ENCODE results near the gene GLIS2.
A peak's percentile ranks its signal among the peaks of the same experiment; 100 is the strongest.

The GLIS2 gene

DNA sequence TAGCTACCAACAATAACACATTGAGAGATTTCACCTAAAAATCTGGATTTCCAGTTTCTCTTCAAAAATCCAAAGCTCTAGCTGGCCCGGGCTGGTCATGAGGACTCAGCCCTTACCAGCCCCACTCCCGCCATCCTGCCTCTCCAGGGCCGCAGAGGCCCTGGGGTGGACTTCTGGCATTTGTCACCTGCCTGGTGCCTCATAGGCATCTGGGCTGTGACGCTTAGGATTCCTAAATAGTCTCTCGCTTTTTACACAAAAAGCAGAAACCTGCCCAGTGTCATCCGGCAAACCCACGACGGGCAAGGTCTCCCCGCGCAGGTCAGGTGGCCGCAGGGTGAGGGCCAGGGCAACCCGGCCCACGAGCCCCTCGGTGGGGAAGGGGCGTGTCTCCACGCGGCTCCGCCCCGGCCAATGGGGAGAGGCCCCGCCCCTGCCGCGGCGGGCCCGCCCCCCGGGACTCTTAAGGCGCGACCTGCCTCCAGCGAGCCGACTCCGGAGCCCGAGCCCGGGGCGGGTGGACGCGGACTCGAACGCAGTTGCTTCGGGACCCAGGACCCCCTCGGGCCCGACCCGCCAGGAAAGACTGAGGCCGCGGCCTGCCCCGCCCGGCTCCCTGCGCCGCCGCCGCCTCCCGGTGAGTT is 55.6 kb downstream of the GLIS2 start, which contains the start of gene VASN:
Gene VASN, plus strand, starts transcription at position 492 of the 644 bp plus-strand sequence. CDS start 9,030 bp downstream, outside the sequence.
- DNase-seq (ENCODE audit: low spot score): peak; percentile 94

DNA sequence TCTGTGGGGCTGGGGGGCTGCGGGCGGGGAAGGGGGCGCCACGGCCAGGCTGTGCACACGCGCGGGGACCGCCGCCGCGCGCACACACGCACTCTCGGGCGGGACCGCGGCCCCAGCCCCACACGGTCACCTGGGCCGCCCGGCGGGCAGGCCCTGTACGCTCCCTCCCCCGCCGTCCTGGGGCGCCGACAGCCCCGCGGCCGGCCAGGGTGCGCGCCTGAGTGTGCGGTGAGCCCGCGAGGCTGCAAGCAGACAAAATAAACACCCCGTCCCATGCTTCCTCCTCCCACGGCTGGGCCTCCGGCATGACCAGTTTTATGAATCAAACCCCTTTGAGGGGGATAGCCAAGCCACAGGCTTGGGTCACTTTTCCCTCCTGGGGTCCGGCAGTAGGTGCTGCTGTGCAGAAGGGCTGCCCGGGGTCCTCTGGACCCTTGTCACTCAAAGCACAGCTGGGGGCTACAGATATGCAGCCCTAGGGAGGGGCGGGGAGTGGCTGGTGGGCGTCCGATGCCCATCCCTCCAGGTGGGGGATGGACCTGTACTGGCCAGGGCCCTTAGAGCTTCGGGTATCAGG is 56.2 kb downstream of the GLIS2 start:
- no peak for DNase-seq (ENCODE audit: low spot score)

DNA sequence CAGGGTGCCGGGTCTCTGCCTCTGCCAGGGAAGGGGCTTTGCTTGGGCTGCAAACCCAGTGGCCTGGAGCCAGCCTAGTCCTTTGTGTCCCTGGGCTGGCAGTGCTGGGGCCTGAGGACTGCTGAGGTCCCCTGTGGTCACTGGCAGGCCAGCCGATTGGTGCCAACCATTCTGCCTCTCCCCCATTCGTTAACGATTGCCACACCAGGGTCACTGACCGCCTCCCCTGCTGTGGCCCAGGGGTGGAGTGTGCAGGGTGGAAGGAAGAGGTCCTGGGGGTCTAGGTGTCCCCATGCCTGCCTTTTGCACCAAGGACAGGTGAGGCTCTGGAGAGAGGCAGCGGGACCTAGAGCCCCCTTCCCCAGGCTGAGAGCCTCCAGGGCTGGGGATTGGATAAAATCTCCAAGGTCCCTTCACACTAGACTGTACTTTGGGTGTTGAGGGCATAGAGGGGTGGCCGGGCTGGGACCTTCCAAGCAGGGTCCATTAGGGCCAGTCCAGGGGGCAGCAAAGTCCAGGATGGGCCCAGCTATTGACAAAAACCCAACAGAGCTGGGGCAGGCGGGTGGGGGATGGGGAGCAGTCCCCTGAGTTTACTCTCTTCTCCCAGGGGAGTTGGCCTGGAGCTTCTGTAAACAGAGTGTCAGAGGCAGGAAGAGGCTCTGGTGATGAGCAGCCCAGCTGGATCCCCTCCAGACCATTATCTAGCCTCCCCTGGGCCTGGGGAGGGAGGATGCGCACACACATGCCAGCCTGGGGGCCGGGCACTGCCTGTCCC is 56.9 kb downstream of the GLIS2 start:
- DNase-seq (ENCODE audit: low spot score): peak; percentile 93

DNA sequence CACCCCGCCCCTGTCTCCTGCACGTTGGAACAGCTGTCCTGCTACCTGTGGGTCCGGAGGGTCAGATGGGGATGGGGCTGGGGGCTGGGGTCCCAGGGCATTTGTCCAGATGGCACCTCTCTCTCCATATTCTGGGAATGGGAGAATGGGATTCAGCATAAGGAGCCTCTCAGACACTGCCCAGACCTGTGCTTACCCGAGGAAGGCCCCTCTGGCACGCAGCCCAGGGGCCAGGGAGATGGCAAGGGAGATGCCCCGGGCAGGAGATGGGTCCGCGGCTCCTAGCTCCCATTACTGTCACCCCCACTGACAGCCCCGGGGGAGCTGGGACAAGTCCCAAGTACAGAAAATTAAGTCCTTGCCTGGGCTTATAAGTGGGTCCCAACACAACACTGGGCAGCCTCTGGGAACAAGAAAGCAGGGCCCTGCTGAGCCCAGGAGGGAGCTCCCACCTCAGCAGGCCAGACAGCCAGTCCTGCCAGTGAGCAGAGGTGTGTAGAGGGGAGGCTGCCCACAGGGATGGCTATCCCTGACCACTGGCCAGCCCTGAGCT is 57.6 kb downstream of the GLIS2 start:
- no peak for DNase-seq (ENCODE audit: low spot score)

DNA sequence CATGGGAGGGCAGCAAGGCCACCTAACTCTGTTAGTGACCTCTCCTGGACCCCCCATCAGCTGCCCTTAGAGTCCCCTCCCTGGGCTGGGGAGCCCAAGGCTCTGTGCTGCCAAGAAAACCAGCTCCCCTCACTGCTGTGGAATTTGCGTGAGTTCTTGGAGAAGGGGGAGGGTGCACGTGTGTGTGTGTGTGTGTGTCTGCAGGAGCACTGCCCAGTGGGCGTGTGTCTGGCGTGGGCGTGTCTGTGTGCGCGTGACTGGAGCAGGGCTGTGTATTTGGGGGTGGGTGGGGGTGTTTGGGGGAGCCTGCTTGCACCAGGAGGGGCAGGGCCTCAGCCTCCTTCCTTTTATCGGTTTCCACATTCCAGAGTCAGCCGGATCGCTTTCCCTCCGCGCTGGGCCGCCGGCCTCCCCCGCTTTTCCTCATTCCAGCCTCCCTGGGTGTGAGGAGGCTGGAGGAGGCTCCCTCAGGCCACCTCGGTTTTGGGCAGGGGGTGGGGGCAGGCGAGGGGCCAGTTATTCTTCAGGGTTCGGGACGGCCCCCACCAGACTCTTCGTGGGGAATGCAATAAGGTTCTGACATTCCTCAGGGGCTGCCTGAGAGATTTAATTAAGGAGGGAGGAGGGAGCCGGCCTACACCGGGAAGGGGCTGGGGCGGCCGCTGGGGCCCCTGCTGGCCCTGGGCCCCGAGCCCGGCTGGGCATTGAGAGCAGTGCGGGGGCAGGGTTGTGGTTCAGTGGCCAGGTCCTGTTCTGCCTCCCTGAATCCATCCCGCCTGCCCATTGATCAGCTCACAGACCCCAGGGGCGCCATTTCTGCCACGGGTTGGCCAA is 58.3 kb downstream of the GLIS2 start:
- DNase-seq (ENCODE audit: low spot score): no peak

DNA sequence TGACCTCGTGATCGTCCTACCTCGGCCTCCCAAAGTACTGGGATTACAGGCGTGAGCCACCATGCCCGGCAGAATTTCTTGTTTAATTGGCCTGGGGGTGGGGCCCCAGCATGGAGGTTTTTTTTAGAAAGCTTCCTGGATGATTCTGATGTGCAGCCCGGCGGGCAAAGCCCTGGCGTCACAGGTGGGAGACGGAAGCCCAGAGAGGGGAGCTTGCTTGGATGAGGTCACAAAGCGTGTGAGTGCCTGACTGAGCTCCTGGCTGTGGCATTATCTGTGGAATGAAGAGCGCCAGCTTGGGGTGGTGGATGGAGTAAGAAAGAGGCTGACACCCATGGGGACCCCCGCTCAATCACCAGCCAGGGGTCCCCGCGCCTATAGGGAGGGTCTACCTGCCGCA is 59.9 kb downstream of the GLIS2 start:
- no peak for DNase-seq (ENCODE audit: low spot score)

DNA sequence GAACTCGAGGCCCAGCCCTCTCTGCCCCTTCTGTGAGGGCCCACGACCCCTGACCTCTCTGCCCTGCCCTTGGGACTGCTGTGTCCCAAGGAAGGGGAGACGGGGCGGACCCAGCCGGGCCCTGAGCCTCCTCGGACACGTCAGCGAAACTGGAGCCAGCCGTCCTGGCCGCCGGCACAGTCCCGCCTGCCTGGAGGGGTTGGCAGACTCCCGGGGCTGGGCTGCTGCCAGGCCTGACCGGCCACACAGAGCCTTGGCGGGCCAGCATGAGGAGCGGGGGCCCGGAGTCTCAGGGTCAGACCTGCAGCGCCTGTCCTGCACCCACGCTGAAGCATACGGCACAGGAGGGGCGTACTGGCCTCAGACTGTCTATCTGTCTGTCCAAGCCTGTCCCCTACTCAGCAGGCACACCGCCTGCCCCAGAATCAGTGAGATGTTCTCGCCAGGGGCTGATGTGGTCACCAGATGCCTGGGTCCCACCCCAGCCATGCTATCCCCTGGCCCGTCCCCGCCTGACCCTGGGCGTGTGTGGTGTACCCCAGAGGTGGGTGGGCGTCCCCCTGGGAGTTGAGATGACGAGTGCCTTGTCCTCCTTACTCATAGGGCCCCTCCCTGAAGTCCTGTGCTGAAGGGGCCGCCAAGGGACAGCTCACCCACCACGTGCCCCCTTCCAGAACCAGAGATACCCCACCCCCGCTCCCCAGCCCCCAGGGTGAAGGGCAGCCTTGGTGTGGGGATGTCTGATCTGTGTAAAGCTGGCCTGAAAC is 60.4 kb downstream of the GLIS2 start:
- DNase-seq (ENCODE audit: low spot score): no peak

DNA sequence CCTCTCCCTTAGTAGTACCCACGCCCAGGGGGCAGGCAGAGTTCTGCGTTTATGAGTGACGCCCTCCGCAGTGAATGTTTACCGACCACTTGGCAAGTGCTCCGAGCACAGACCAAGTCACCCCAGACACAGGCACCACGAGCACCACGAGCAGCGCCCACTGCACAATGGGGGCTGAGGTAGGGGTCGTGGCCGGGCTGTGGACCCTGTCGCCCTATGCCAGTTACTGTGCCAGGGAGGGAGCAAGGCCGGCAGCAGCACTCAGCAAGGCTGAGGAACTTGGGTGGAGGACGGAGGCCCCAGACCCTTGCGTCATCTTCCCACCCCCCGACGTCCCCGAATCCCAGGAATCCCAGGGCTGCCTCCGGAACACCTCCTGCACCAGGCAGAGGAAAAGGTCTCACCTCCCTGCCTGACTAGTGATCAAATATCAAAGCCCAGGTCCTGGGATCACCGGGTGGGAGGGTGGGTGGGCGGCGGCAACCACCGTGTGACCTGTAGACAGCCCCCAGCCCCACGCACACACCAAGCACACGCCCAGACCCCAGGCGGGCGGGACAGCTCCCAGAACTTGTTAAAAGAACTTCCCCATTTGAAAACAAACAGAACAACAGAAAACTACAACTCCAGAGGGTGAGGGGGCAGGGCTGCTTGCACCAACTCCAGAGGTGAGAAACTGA is 61.2 kb downstream of the GLIS2 start:
- DNase-seq (ENCODE audit: low spot score): no peak

DNA sequence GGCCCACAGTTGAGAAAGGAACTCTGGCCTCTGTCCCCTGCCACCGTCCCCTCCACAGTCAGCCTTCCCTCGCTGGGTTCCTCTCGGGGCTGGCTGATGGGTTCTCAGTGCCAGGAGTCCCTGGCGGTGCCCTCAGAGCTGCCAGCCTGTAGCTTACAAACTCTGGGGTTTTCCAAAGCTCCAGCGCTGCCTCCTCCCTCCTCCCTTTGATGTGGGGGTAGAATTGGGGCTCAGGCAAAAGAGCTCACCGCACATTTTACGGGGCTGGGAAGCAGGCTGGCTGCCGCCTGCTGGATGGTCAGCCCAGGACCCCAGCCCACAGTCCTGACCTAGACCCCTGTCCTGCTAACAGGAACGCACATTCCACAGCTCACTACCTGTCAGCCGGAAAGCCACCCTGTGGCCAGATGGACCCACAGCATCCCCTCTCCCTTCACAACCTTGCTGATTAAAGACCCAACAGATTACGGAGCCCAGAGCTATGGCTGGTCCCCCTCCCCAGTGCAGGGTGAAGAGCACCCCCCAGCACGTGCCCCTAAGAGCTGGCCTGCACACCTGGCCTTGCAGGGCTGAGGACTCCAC is 61.8 kb downstream of the GLIS2 start:
- no peak for DNase-seq (ENCODE audit: low spot score)

DNA sequence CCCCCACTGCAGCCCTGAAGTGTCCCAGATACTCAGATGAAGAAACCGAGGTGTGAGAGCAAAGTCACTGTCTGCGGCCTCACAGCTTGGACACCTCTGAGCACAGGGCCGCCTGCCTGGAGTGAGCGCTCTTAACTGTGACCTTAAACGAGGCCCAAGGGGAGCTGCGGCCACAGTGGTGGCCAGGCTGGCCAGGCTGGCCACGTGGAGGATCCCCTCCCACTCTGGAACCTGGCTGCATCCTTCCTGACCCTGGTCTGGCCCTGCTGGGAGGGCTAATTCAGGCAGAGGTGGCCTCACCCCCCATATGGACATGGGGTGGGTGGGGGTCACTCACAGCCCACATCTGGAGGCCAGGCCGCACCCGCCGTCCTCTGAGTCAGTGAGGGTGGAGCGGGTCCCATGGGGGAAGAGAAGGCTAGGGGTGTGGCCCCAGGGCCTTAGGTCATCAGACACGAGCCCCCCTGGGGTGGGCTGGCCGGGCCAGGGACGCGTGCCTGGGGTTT is 62.3 kb downstream of the GLIS2 start:
- no peak for DNase-seq (ENCODE audit: low spot score)

DNA sequence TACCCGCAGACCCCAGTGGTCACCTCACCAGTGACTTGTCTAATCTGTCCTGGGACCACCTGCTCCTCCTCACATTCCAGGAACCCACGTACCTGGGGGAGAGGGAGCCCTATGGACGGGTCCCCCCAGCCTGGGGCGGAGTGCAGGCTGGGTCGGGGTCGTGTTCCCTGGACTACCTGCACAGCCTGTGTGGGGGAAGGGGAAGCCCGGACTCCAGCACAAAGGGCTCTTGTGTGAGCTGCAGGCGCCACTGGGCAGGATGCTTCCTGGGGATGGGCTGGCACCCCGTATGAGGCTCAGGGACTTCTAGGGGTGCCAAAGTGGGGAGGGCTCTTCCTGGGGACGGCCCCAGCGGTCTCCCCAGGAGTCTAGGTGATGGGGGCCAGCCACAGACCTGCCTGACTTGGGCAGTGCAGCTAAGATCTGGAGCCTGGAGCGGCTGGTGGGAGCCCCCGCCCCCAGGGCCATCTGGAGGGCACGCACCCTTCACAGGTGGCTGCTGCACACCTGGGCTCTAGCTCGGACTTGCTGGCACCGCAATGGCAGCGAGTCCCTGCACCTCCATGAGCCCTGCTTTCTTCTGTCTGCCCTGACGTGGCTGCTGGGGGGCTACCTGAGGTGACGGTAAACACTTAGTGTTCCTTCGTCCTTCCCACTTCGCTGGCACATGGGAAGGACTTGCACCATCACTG is 63.3 kb downstream of the GLIS2 start:
- no peak for DNase-seq (ENCODE audit: low spot score)

DNA sequence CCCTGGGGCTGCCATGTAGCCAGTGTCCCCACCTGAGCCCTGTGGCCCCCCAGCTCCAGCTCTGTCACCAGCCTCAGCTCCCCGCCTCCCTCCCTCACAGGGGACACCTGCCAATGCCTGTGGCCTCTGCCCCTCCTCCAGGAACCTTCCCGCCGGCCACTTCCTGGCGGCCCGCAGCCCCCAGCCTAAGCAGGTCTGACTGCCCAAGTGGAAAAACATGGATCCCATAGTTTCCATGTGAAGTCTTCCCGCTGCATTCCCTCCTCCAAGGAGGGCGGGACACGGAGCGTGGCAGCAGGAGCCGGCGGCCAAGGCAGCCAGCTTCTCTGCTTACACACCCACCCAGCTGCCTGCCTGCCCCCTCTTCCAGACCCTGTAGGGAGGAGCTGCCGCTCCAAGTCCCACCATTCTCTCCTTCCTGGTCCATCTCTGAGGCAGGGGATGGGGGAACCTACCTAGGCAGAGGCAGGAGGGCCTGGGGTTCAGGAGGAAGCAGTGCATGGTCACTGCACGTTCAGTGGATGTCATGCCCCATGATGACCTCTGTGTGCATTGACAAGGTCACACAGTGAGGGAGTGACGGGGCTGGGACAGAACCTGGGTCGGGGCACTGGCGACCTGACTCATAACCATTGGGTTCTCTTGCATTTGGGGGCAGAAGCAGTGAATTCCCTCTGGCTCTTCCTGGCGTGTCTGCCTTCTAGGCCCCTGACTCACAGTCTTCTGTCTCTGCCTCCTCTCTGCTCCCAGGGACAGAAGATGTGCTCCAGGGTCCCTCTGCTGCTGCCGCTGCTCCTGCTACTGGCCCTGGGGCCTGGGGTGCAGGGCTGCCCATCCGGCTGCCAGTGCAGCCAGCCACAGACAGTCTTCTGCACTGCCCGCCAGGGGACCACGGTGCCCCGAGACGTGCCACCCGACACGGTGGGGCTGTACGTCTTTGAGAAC is 64.5 kb downstream of the GLIS2 start:
- no peak for DNase-seq (ENCODE audit: low spot score)

DNA sequence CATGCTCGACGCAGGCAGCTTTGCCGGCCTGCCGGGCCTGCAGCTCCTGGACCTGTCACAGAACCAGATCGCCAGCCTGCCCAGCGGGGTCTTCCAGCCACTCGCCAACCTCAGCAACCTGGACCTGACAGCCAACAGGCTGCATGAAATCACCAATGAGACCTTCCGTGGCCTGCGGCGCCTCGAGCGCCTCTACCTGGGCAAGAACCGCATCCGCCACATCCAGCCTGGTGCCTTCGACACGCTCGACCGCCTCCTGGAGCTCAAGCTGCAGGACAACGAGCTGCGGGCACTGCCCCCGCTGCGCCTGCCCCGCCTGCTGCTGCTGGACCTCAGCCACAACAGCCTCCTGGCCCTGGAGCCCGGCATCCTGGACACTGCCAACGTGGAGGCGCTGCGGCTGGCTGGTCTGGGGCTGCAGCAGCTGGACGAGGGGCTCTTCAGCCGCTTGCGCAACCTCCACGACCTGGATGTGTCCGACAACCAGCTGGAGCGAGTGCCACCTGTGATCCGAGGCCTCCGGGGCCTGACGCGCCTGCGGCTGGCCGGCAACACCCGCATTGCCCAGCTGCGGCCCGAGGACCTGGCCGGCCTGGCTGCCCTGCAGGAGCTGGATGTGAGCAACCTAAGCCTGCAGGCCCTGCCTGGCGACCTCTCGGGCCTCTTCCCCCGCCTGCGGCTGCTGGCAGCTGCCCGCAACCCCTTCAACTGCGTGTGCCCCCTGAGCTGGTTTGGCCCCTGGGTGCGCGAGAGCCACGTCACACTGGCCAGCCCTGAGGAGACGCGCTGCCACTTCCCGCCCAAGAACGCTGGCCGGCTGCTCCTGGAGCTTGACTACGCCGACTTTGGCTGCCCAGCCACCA is 65.4 kb downstream of the GLIS2 start:
- DNase-seq (ENCODE audit: low spot score): no peak

DNA sequence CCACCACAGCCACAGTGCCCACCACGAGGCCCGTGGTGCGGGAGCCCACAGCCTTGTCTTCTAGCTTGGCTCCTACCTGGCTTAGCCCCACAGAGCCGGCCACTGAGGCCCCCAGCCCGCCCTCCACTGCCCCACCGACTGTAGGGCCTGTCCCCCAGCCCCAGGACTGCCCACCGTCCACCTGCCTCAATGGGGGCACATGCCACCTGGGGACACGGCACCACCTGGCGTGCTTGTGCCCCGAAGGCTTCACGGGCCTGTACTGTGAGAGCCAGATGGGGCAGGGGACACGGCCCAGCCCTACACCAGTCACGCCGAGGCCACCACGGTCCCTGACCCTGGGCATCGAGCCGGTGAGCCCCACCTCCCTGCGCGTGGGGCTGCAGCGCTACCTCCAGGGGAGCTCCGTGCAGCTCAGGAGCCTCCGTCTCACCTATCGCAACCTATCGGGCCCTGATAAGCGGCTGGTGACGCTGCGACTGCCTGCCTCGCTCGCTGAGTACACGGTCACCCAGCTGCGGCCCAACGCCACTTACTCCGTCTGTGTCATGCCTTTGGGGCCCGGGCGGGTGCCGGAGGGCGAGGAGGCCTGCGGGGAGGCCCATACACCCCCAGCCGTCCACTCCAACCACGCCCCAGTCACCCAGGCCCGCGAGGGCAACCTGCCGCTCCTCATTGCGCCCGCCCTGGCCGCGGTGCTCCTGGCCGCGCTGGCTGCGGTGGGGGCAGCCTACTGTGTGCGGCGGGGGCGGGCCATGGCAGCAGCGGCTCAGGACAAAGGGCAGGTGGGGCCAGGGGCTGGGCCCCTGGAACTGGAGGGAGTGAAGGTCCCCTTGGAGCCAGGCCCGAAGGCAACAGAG is 66.3 kb downstream of the GLIS2 start:
- no peak for DNase-seq (ENCODE audit: low spot score)

DNA sequence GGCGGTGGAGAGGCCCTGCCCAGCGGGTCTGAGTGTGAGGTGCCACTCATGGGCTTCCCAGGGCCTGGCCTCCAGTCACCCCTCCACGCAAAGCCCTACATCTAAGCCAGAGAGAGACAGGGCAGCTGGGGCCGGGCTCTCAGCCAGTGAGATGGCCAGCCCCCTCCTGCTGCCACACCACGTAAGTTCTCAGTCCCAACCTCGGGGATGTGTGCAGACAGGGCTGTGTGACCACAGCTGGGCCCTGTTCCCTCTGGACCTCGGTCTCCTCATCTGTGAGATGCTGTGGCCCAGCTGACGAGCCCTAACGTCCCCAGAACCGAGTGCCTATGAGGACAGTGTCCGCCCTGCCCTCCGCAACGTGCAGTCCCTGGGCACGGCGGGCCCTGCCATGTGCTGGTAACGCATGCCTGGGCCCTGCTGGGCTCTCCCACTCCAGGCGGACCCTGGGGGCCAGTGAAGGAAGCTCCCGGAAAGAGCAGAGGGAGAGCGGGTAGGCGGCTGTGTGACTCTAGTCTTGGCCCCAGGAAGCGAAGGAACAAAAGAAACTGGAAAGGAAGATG is 67.0 kb downstream of the GLIS2 start:
- no peak for DNase-seq (ENCODE audit: low spot score)

All from HuH-7.5 (cell line).